ENCODE results near the gene CEP95.
A peak's percentile ranks its signal among the peaks of the same experiment; 100 is the strongest.

The CEP95 gene

GRCh38 chr17:64497565-64498035, 9.2 kb upstream of the CEP95 start:
- no peak for TF ChIP-seq ZFX (IDR thresholded peaks at IDR 0.05)
- TF ChIP-seq CTCF (conservative IDR thresholded peaks at IDR 0.05), result peak; percentile 47
- peak overlapping the region; percentile 84 for H3K27ac ChIP-seq

- TF ChIP-seq CTCF (conservative IDR thresholded peaks at IDR 0.05), result no peak
- TF ChIP-seq ZFX (IDR thresholded peaks at IDR 0.05), result no peak
- H3K27ac ChIP-seq, result no peak overlapping the region
Measured at GRCh38 chr17:64498308-64499203, 8.2 kb upstream of the CEP95 start.

- TF ChIP-seq ZFX (IDR thresholded peaks at IDR 0.05), result no peak
- no peak for TF ChIP-seq CTCF (conservative IDR thresholded peaks at IDR 0.05)
- H3K27ac ChIP-seq, result no peak overlapping the region
Measured at GRCh38 chr17:64499805-64500486, 6.8 kb upstream of the CEP95 start.

- TF ChIP-seq ZFX (IDR thresholded peaks at IDR 0.05) (no peak), CTCF (conservative IDR thresholded peaks at IDR 0.05) (no peak)
- no peak overlapping the region for H3K27ac ChIP-seq
Measured at GRCh38 chr17:64500487-64500859, 6.3 kb upstream of the CEP95 start.

GRCh38 chr17:64500862-64501765, 5.7 kb upstream of the CEP95 start:
- no peak for TF ChIP-seq ZFX (IDR thresholded peaks at IDR 0.05)
- no peak for TF ChIP-seq CTCF (conservative IDR thresholded peaks at IDR 0.05)
- no peak overlapping the region for H3K27ac ChIP-seq

GRCh38 chr17:64502021-64502420, 4.8 kb upstream of the CEP95 start:
- H3K27ac ChIP-seq, result no peak overlapping the region
- TF ChIP-seq CTCF (conservative IDR thresholded peaks at IDR 0.05) (no peak), ZFX (IDR thresholded peaks at IDR 0.05) (no peak)

Measured in C4-2B (cell line).